HepG2 (cell line): ENCODE results near the gene GAB3. TPM values are rescaled to one million over a fixed set of nuclear protein-coding genes. Genes with fewer than 3 reads are reported as not detected.

ENCODE experiments used
- ATAC-seq: fragments of 200-7000 bp; cut with Tn5 transposase; 3 replicates; pipeline ENCODE4 v1.9.1; 2020; ENCODE audit warnings: mild to moderate bottlenecking, moderate library complexity
- BruUV-seq: library from RNA; stranded (reverse); fragments of 400-500 nt; replicated peaks from 2 replicates; lab custom pipeline; 2021; lab: Mats Ljungman, UMichigan
- CTCF ChIA-PET: fragments of 300-600 bp; formaldehyde crosslinking; extraction: SDS; loops from one replicate; lab custom pipeline; 2021; ENCODE audit warnings: low total read pairs, inconsistent platforms, low intra/inter-chr PET ratio; lab: Yijun Ruan, JAX
- POLR2A ChIA-PET: fragments of 350-600 bp; sonication (Branson Sonifier 250); formaldehyde crosslinking; loops from one replicate; lab custom pipeline; 2020; ENCODE audit warnings: antibody characterized with exemption, inconsistent platforms; lab: Yijun Ruan, JAX
- DNase-seq: peaks from one replicate; pipeline ENCODE4 v3.0.0-alpha.2; 2015; ENCODE audit warnings: low spot score
- FAIRE-seq: peaks from 3 replicates; lab custom pipeline; 2011; peaks lifted over from hg19 to GRCh38; lab: Jason Lieb, UNC
- H2AFZ ChIP-seq: one replicate; pipeline ENCODE4 v1.6.1; 2011; ENCODE audit warnings: low read length, inconsistent platforms
- H3K27ac ChIP-seq: fragments of 300-600 bp; 3 replicates; pipeline ENCODE4 v1.8.0; 2011; ENCODE audit warnings: mixed run types, mild to moderate bottlenecking, mixed read lengths, low read length, inconsistent platforms; ENCODE audit not compliant: insufficient read depth; ENCODE audit errors: extremely low read length
- H3K27me3 ChIP-seq, 2 experiments: fragments of 200-600 bp in 1 of 2; 2 replicates in 1 of 2; 3 replicates in 1 of 2; pipeline versions ENCODE4 v1.6.0 to v1.8.0; 2011; ENCODE audit warnings: low read length in 2 of 2, mild to moderate bottlenecking in 2 of 2, moderate library complexity in 2 of 2, inconsistent platforms in 1 of 2; ENCODE audit not compliant: insufficient read depth in 2 of 2, control insufficient read depth in 1 of 2
- H3K36me3 ChIP-seq, 2 experiments: fragments of 200-600 bp in 1 of 2; replicated peaks in 1 of 2; 2 replicates in 1 of 2; 3 replicates in 1 of 2; pipeline versions ENCODE4 v1.5.1 to v1.8.0; 2011; ENCODE audit warnings: low read length in 2 of 2, inconsistent platforms in 1 of 2; ENCODE audit not compliant: insufficient read depth in 2 of 2, control insufficient read depth in 1 of 2
- H3K4me1 ChIP-seq: 2 replicates; pipeline ENCODE4 v1.5.1; 2012; ENCODE audit warnings: low read length, inconsistent platforms; ENCODE audit not compliant: insufficient read depth
- H3K4me2 ChIP-seq: 2 replicates; pipeline ENCODE4 v1.6.0; 2011; ENCODE audit warnings: low read depth, low read length, inconsistent platforms
- H3K4me3 ChIP-seq, 3 experiments: fragments of 200-600 bp in 1 of 3; sonication (generic), shearing (Covaris generic) in 1 of 3; replicated peaks in 1 of 3; 2 replicates each; pipeline ENCODE4 v1.5.1; 2011 to 2016; ENCODE audit warnings: low read length in 3 of 3, inconsistent platforms in 2 of 3, low read depth in 2 of 3, mild to moderate bottlenecking in 2 of 3, control low read depth in 1 of 3, mixed read lengths in 1 of 3; ENCODE audit not compliant: insufficient read depth in 1 of 3
- H3K79me2 ChIP-seq: one replicate; pipeline ENCODE4 v1.6.1; 2011; ENCODE audit warnings: low read length, inconsistent platforms; ENCODE audit not compliant: insufficient read depth
- H3K9ac ChIP-seq: 2 replicates; pipeline ENCODE4 v1.6.0; 2011; ENCODE audit warnings: mild to moderate bottlenecking, low read depth, low read length, inconsistent platforms; ENCODE audit not compliant: insufficient read depth
- H3K9me3 ChIP-seq: 2 replicates; pipeline ENCODE4 v1.5.1; 2012; ENCODE audit warnings: mild to moderate bottlenecking, low read length
- H4K20me1 ChIP-seq: 2 replicates; pipeline ENCODE4 v1.6.0; 2011; ENCODE audit warnings: inconsistent platforms, mild to moderate bottlenecking, low read length, moderate library complexity; ENCODE audit not compliant: insufficient read depth
- CBX2 ChIP-seq, 2 experiments: fragments of 200-600 bp in 1 of 2; sonication (generic); formaldehyde crosslinking in 1 of 2; IDR thresholded peaks; 2 replicates each; pipeline versions ENCODE4 v1.7.0 to v1.8.1; 2018 to 2022; ENCODE audit warnings: low read depth in 2 of 2, low read length in 1 of 2, mild to moderate bottlenecking in 1 of 2, missing genetic modification reagents in 1 of 2
- CEBPB ChIP-seq: IDR thresholded peaks from 2 replicates; pipeline ENCODE4 v1.6.1; 2011; ENCODE audit warnings: low read depth, low read length, improper control_type of control experiment, borderline replicate concordance
- JDP2 ChIP-seq: sonication (generic); formaldehyde crosslinking; IDR thresholded peaks from 2 replicates; pipeline ENCODE4 v1.8.1; 2022; ENCODE audit warnings: missing genetic modification reagents, borderline replicate concordance
- MBD4 ChIP-seq: IDR thresholded peaks from 2 replicates; pipeline ENCODE4 v1.6.1; 2012; ENCODE audit warnings: low read length, inconsistent platforms, borderline replicate concordance
- NFKBIZ ChIP-seq: IDR thresholded peaks from 2 replicates; pipeline ENCODE4 v1.6.1; 2018; ENCODE audit warnings: missing genetic modification reagents, missing compliant biosample characterization
- WGBS: methylation state at CpG from one replicate; pipeline ENCODE4 v1.1.6; 2017; ENCODE audit warnings: low lambda C conversion rate; 5-methylcytosine and 5-hydroxymethylcytosine counted together
- in situ Hi-C: cut with HindIII; loops from 2 replicates; pipeline ENCODE4 v1.10.0; 2017; ENCODE audit warnings: low pct_unique_long_range_greater_than_20kb; ENCODE audit not compliant: extremely low pct_ligation_motif_present
- intact Hi-C: fragments of 100-400 bp; cut with micrococcal nuclease; formaldehyde crosslinking; loops from one replicate; pipeline ENCODE4 v1.10.0; 2022; ENCODE audit not compliant: unreplicated experiment
- polyA plus RNA-seq, 8 experiments: library from polyadenylated mRNA; depleted of rRNA in 3 of 8; stranded (reverse) in 7 of 8; unstranded in 1 of 8; fragments of >200 nt; fragmentation: Illumina TruSeq in 4 of 8; extraction: Trizol in 4 of 8; gene quantifications; 2 replicates each; pipeline versions ENCODE4 v1.2.1 to v1.2.3, GENCODE V29; 2011 to 2016; ENCODE audit warnings: low read depth in 4 of 8, missing spikeins in 1 of 8, mixed read lengths in 1 of 8; ENCODE audit not compliant: insufficient read depth in 1 of 8
- total RNA-seq, 5 experiments: library from RNA; depleted of rRNA; stranded (reverse); fragments of >200 nt; fragmentation: Illumina TruSeq; extraction: Trizol; gene quantifications; 2 replicates each; pipeline ENCODE4 v1.2.3, GENCODE V29; 2016; ENCODE audit warnings: low read depth in 1 of 5

GAB3 gene
- total and polyA plus RNA-seq, 2 of the 13 experiments (the other 11 are each of a cell fraction or from before 2014, with no cell fraction given): not detected

- DNase-seq (no peak), ATAC-seq (no peak), FAIRE-seq (no peak)
- CTCF ChIA-PET: no interaction called here
- Histone ChIP-seq H3K9me3 (no peaks in the 10 kb centered on the region), H3K36me3 (no peaks in the 10 kb centered on the region), H3K9ac (no peak overlapping the region), H3K4me2 (no peak overlapping the region), H3K4me3 (no peak overlapping the region), H3K27me3 (no peaks in the 10 kb centered on the region), H3K4me1 (no peaks in the 10 kb centered on the region), H4K20me1 (no peaks in the 10 kb centered on the region), H2AFZ (no peak overlapping the region), H3K27ac (no peak overlapping the region), H3K79me2 (no peaks in the 10 kb centered on the region)
- TF ChIP-seq NFKBIZ (no peak), MBD4 (no peak), CBX2 (IDR thresholded peaks at IDR 0.05; ENCODE audit: low read depth, low read length) (no peak), CBX2 (CRISPR knock-in tag; IDR thresholded peaks at IDR 0.05; ENCODE audit: low read depth) (no peak)
- BruUV-seq: no TSS peak
- WGBS: 0% methylated on average over 3 of the region's 6 CpGs
- POLR2A ChIA-PET: no interaction called here
- in situ Hi-C loops: no loop called here
- intact Hi-C loops: no loop called here
Observed at GRCh38 chrX:154698630-154699248, 52.1 kb downstream of the GAB3 start.

- WGBS: 0% methylated on average over 1 of the region's 1 CpG
- Histone ChIP-seq H2AFZ (no peak overlapping the region), H3K27ac (no peak overlapping the region), H3K4me3 (no peak overlapping the region), H3K4me2 (no peak overlapping the region), H3K9ac (no peak overlapping the region), H3K79me2 (no peaks in the 10 kb centered on the region), H3K36me3 (no peaks in the 10 kb centered on the region), H3K4me1 (no peaks in the 10 kb centered on the region), H3K27me3 (no peaks in the 10 kb centered on the region), H3K9me3 (no peaks in the 10 kb centered on the region), H4K20me1 (no peaks in the 10 kb centered on the region)
- no peak for DNase-seq
- ChIA-PET CTCF (no interaction called here), POLR2A (no interaction called here)
- no TSS peak for BruUV-seq
- in situ Hi-C loops: no loop called here
- no peak for TF ChIP-seq JDP2
- peak; percentile 36; the same call in 1 of the 2 replicates for TF ChIP-seq CEBPB
- no peak for FAIRE-seq
- no peak for ATAC-seq
- intact Hi-C loops: no loop called here
Observed at GRCh38 chrX:154696676-154697045, 54.2 kb downstream of the GAB3 start.
